K562 (cell line): ENCODE data around the gene MFSD12. TPM values are rescaled to one million over a fixed set of nuclear protein-coding genes. Genes with fewer than 3 reads are reported as not detected.

ENCODE experiments used
- ATAC-seq: fragments of 200-7000 bp; cut with Tn5 transposase; 3 replicates; pipeline ENCODE4 v1.9.1; 2020; ENCODE audit warnings: moderate library complexity
- BruUV-seq: library from RNA; stranded (reverse); fragments of 400-500 nt; replicated peaks from 2 replicates; lab custom pipeline; 2021; lab: Mats Ljungman, UMichigan
- CTCF ChIA-PET: fragments of 300-600 bp; formaldehyde crosslinking; extraction: SDS; loops from one replicate; lab custom pipeline; 2021; ENCODE audit warnings: low intra/inter-chr PET ratio; lab: Yijun Ruan, JAX
- POLR2A ChIA-PET: fragments of 300-600, 350-650 bp; sonication (Branson Sonifier 250); formaldehyde crosslinking; extraction: SDS; loops from one replicate; lab custom pipeline; 2021; ENCODE audit warnings: antibody characterized with exemption, inconsistent platforms; lab: Yijun Ruan, JAX
- DNase-seq, 4 experiments: peaks; one replicate each; pipeline versions ENCODE4 v3.0.0 to v3.0.0-alpha.2; 2011 to 2018; ENCODE audit warnings: low spot score in 3 of 4, mixed read lengths in 3 of 4; ENCODE audit errors: extremely low read depth in 1 of 4
- FAIRE-seq: peaks from 2 replicates; lab custom pipeline; 2011; peaks lifted over from hg19 to GRCh38; lab: Jason Lieb, UNC
- H2AFZ ChIP-seq: 2 replicates; pipeline ENCODE4 v1.6.0; 2011; ENCODE audit warnings: low read depth, low read length, control low read depth, inconsistent platforms
- H3K27ac ChIP-seq: fragments of 200-600 bp; 3 replicates; pipeline ENCODE4 v1.8.0; 2011; ENCODE audit warnings: low read depth, mild to moderate bottlenecking, control low read depth, inconsistent platforms, low read length, moderate library complexity, mixed read lengths; ENCODE audit errors: extremely low read depth
- H3K27me3 ChIP-seq, 2 experiments: fragments of 300-600 bp in 1 of 2; 2 replicates in 1 of 2; 3 replicates in 1 of 2; pipeline versions ENCODE4 v1.6.0 to v1.8.0; 2011; ENCODE audit warnings: inconsistent platforms in 2 of 2, low read length in 2 of 2, mild to moderate bottlenecking in 1 of 2, mixed read lengths in 1 of 2, moderate library complexity in 1 of 2; ENCODE audit not compliant: control insufficient read depth in 2 of 2, insufficient read depth in 2 of 2
- H3K36me3 ChIP-seq: fragments of 300-600 bp; 3 replicates; pipeline ENCODE4 v1.8.0; 2011; ENCODE audit warnings: mild to moderate bottlenecking, low read length, inconsistent platforms; ENCODE audit not compliant: control insufficient read depth, insufficient read depth
- H3K4me1 ChIP-seq, 2 experiments: fragments of 200-600 bp in 1 of 2; replicated peaks in 1 of 2; 2 replicates in 1 of 2; 3 replicates in 1 of 2; pipeline versions ENCODE4 v1.5.1 to v1.8.0; 2011; ENCODE audit warnings: inconsistent platforms in 2 of 2, low read length in 2 of 2, mild to moderate bottlenecking in 1 of 2, mixed read lengths in 1 of 2, moderate library complexity in 1 of 2; ENCODE audit not compliant: control insufficient read depth in 2 of 2, insufficient read depth in 2 of 2
- H3K4me2 ChIP-seq: 2 replicates; pipeline ENCODE4 v1.6.1; 2011; ENCODE audit warnings: low read length, control low read depth, inconsistent platforms, mixed read lengths; ENCODE audit not compliant: insufficient read depth
- H3K4me3 ChIP-seq: fragments of 200-600 bp; sonication (generic), shearing (Covaris generic); 2 replicates; pipeline ENCODE4 v1.5.1; 2016; ENCODE audit warnings: control low read depth, inconsistent platforms
- H3K79me2 ChIP-seq: fragments of 200-600 bp; 3 replicates; pipeline ENCODE4 v1.8.0; 2011; ENCODE audit warnings: low read length, inconsistent platforms; ENCODE audit not compliant: control insufficient read depth, insufficient read depth
- H3K9ac ChIP-seq, 2 experiments: 2 replicates each; pipeline versions ENCODE4 v1.6.0 to v1.6.1; 2011; ENCODE audit warnings: low read depth in 2 of 2, low read length in 2 of 2, control low read depth in 1 of 2, inconsistent platforms in 1 of 2, mild to moderate bottlenecking in 1 of 2, mixed read lengths in 1 of 2; ENCODE audit not compliant: insufficient read depth in 1 of 2
- H3K9me1 ChIP-seq: one replicate; pipeline ENCODE4 v1.6.0; 2011; ENCODE audit warnings: inconsistent platforms, mild to moderate bottlenecking, low read length, moderate library complexity; ENCODE audit not compliant: control insufficient read depth, insufficient read depth
- H3K9me3 ChIP-seq: replicated peaks from 2 replicates; pipeline ENCODE4 v1.5.1; 2011; ENCODE audit warnings: low read depth, low read length, inconsistent platforms; ENCODE audit not compliant: control insufficient read depth, insufficient read depth
- H4K20me1 ChIP-seq: replicated peaks from 2 replicates; pipeline ENCODE4 v1.6.1; 2011; ENCODE audit warnings: low read length, inconsistent platforms, mixed read lengths; ENCODE audit not compliant: control insufficient read depth, insufficient read depth
- FOXA3 ChIP-seq, 2 experiments: fragments of 450-650 bp in 1 of 2; sonication (generic) in 1 of 2; formaldehyde crosslinking; IDR thresholded peaks in 1 of 2; conservative IDR thresholded peaks in 1 of 2; 2 replicates each; pipeline versions ENCODE4 v1.4.0 to v1.8.0; 2020 to 2022; ENCODE audit warnings: mild to moderate bottlenecking in 2 of 2, missing genetic modification reagents in 1 of 2
- POLR2A ChIP-seq: fragments of 450-650 bp; conservative IDR thresholded peaks from 2 replicates; pipeline ENCODE4 v1.6.1; 2016
- POLR2AphosphoS2 ChIP-seq: IDR thresholded peaks from 2 replicates; pipeline ENCODE4 v1.6.1; 2012; ENCODE audit warnings: low read length, improper control_type of control experiment
- POLR2G ChIP-seq: fragments of 200-400 bp; formaldehyde crosslinking; IDR thresholded peaks from 2 replicates; pipeline ENCODE4 v1.6.1; 2017; ENCODE audit warnings: low read depth, mild to moderate bottlenecking, antibody characterized with exemption, low read length, moderate library complexity
- RBFOX2 ChIP-seq: fragments of 200-400 bp; formaldehyde crosslinking; IDR thresholded peaks from 2 replicates; pipeline ENCODE4 v1.6.1; 2017; ENCODE audit warnings: low read depth, mild to moderate bottlenecking, low read length, moderate library complexity
- RBM22 ChIP-seq: fragments of 200-400 bp; formaldehyde crosslinking; IDR thresholded peaks from 2 replicates; pipeline ENCODE4 v1.6.1; 2018; ENCODE audit warnings: low read length, low read depth; ENCODE audit not compliant: poor library complexity, severe bottlenecking
- WGBS: fragments of 100-300 bp; shearing (Covaris generic); methylation state at CpG from one replicate; pipeline ENCODE4 v1.1.6; 2016; ENCODE audit warnings: low coverage, mixed read lengths; ENCODE audit not compliant: insufficient coverage; ENCODE audit errors: missing lambda C conversion rate; 5-methylcytosine and 5-hydroxymethylcytosine counted together
- in situ Hi-C: fragments of 300-500 bp; cut with MboI; formaldehyde crosslinking; loops from 4 replicates; pipeline ENCODE4 v1.15.0; 2018; ENCODE audit warnings: inconsistent platforms, mixed read lengths
- intact Hi-C: fragments of 100-400 bp; cut with micrococcal nuclease; formaldehyde crosslinking; loops from 2 replicates; pipeline ENCODE4 v1.14.2; 2022
- polyA plus RNA-seq, 8 experiments: library from polyadenylated mRNA; depleted of rRNA in 4 of 8; stranded (reverse) in 5 of 8; unstranded in 3 of 8; fragments of >200 nt; fragmentation: Nextera tagmentation in 2 of 8; fragmentation: Illumina TruSeq in 1 of 8; extraction: Ambion mirVana in 2 of 8; extraction: Trizol in 1 of 8; gene quantifications; 2 replicates each; pipeline versions ENCODE4 v1.2.1 to v1.2.3, GENCODE V29; 2011 to 2014; ENCODE audit warnings: inconsistent platforms in 1 of 8, missing spikeins in 1 of 8
- total RNA-seq, 7 experiments: library from RNA; depleted of rRNA in 6 of 7; stranded (reverse); fragments of >200 nt in 6 of 7; fragmentation: Illumina TruSeq in 2 of 7; extraction: Trizol in 2 of 7; gene quantifications; 2 replicates each; pipeline versions ENCODE4 v1.2.1 to v1.2.3, GENCODE V29; 2011 to 2021; ENCODE audit warnings: low replicate concordance in 1 of 7
- TF ChIP-seq, protein P1 (sequence below): fragments of 450-650 bp; formaldehyde crosslinking; IDR thresholded peaks from 2 replicates; pipeline ENCODE4 v1.4.0; 2020; ENCODE audit warnings: mild to moderate bottlenecking, mixed read lengths

MFSD12 gene
- total and polyA plus RNA-seq, 9 of the 15 experiments (the other 6 are each of a cell fraction or from before 2014, with no cell fraction given), result 0.69 to 112 (median 31.8) TPM

DNA sequence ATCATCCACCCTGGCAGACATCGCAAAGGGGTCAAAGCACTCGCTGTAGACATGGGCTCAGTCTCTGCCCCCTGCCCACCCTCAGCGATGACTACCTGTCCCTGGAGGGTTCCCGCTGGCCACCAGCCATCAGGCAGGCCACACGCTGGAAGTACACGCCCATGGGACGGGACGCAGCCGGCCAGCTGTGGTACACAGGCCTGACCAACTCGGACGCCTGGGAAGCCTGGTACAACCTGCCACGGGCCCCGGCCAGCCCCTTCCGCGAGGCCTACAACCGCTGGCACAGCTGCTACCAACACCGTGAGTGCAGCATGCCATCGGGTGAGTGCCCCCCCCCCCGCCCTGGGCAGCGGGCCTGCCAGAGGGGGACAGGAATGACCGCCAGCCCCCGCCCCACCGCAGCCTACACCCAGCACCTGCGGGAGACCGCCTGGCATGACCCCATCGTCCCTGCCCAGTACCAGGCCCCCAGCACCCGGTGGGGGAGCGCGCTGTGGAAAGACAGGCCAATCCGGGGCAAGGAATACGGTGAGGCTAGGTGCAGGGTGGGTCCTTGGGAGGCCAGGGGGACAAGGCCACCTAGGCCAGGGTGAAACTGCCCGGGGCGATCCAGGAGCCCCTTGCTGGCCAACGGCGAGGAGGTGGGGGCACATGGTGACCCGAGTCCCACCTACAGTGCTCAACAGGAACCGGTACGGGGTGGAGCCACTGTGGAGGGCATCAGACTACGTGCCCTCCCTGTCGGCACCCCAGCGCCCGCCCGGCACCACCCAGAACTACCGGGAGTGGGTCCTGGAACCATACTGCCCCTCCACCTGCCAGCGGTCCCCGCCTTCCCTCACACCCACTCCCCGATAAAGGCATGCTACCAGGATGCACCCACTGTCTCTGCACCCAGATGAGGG is 14.0 kb downstream of the MFSD12 start:
- H2AFZ ChIP-seq, result no peak overlapping the region
- no peaks in the 10 kb centered on the region for H3K79me2 ChIP-seq
- ATAC-seq (no peak), DNase-seq (no peak), FAIRE-seq (no peak)
- in situ Hi-C loops, result no loop called here
- H3K9me1 ChIP-seq, result no peaks in the 10 kb centered on the region
- H3K4me1 ChIP-seq, result peaks cover 7 to 58% of the 10 kb centered on the region in 2 experiments; a peak in 3 of 5 replicates
- H3K36me3 ChIP-seq, result peaks cover 53% of the 10 kb centered on the region; the same call in 2 of the 3 replicates
- H3K27ac ChIP-seq, result no peak overlapping the region
- H3K4me3 ChIP-seq, result no peak overlapping the region
- POLR2A ChIA-PET, result interaction anchor here (0.6 to 0.7 kb wide), 2 partner anchors 13 to 64 kb away, joined by 3 read pairs; no protein-coding TSS in a partner anchor
- H4K20me1 ChIP-seq, result peaks cover 5% of the 10 kb centered on the region; the same call in 1 of the 2 replicates
- intact Hi-C loops, result loop anchor here (10.0 kb wide), 1 partner anchor 61 kb away; the partner anchor contains the start of gene TBXA2R
- no TSS peak for BruUV-seq
- no peaks in the 10 kb centered on the region for H3K27me3 ChIP-seq
- WGBS, result 95% methylated on average over 25 of the region's 47 CpGs
- no peak overlapping the region for H3K4me2 ChIP-seq
- TF ChIP-seq POLR2AphosphoS2 (0 out of 2 replicates have a peak, but pooled peaks have one; percentile 5), FOXA3 (CRISPR knock-in tag; conservative IDR thresholded peaks at IDR 0.05 in 1 of 2, IDR thresholded peaks at IDR 0.05 in 1 of 2) (no peak), RBFOX2 (peak; percentile 37; the same call in 1 of the 2 replicates), POLR2A (peak; percentile 19; the same call in 1 of the 2 replicates), RBM22 (peak; percentile 52), POLR2G (peak; percentile 64; the same call in 1 of the 2 replicates)
- TF ChIP-seq, protein P1, sequence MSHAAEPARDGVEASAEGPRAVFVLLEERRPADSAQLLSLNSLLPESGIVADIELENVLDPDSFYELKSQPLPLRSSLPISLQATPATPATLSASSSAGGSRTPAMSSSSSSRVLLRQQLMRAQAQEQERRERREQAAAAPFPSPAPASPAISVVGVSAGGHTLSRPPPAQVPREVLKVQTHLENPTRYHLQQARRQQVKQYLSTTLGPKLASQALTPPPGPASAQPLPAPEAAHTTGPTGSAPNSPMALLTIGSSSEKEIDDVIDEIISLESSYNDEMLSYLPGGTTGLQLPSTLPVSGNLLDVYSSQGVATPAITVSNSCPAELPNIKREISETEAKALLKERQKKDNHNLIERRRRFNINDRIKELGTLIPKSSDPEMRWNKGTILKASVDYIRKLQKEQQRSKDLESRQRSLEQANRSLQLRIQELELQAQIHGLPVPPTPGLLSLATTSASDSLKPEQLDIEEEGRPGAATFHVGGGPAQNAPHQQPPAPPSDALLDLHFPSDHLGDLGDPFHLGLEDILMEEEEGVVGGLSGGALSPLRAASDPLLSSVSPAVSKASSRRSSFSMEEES (CRISPR knock-in tag), result no peak
- TF ChIP-seq, all 486 proteins: peak for 5
- CTCF ChIA-PET, result interaction anchor here (0.9 kb wide), 1 partner anchor 76 kb away, joined by 5 read pairs; no protein-coding TSS in a partner anchor
- Histone ChIP-seq H3K9me3 (no peaks in the 10 kb centered on the region), H3K9ac (peak overlapping the region in 1 of 2 experiments; percentile 45; a peak in 1 of 4 replicates)
